ENCODE results near the gene ACBD4.

- TF ChIP-seq, protein P1, sequence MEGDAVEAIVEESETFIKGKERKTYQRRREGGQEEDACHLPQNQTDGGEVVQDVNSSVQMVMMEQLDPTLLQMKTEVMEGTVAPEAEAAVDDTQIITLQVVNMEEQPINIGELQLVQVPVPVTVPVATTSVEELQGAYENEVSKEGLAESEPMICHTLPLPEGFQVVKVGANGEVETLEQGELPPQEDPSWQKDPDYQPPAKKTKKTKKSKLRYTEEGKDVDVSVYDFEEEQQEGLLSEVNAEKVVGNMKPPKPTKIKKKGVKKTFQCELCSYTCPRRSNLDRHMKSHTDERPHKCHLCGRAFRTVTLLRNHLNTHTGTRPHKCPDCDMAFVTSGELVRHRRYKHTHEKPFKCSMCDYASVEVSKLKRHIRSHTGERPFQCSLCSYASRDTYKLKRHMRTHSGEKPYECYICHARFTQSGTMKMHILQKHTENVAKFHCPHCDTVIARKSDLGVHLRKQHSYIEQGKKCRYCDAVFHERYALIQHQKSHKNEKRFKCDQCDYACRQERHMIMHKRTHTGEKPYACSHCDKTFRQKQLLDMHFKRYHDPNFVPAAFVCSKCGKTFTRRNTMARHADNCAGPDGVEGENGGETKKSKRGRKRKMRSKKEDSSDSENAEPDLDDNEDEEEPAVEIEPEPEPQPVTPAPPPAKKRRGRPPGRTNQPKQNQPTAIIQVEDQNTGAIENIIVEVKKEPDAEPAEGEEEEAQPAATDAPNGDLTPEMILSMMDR (IDR thresholded peaks at IDR 0.05; ENCODE audit: low read depth, low read length, poor library complexity, severe bottlenecking) = no peak
- no peak for TF ChIP-seq EZH2phosphoT487 (IDR thresholded peaks at IDR 0.05; ENCODE audit: borderline replicate concordance, low read length)
Measured at GRCh38 chr17:45106582-45106981, 28.9 kb upstream of the ACBD4 start.

All from DOHH2 (cell line).